Measurements from ENCODE around the gene NRG2.

DNA sequence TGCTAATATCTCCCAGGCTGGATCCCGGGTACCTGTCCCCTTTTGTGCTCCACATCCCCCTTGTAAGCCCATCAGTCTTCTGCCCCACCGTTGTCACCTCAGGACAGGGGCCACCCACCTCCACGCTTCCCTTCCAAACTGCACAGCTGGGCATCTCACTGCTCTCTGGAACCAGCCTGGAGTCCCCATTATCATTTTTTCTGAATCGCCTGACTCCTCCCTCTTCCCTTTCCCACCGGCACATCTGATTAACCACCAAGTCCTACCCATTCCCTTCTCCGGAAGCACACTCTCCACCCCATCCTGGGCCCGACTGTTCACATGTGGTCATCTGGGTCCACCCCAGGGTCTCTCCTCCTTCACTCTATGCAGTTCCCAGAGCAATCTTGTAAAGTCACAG is 193.6 kb downstream of the NRG2 start:
- TF ChIP-seq, protein P1, sequence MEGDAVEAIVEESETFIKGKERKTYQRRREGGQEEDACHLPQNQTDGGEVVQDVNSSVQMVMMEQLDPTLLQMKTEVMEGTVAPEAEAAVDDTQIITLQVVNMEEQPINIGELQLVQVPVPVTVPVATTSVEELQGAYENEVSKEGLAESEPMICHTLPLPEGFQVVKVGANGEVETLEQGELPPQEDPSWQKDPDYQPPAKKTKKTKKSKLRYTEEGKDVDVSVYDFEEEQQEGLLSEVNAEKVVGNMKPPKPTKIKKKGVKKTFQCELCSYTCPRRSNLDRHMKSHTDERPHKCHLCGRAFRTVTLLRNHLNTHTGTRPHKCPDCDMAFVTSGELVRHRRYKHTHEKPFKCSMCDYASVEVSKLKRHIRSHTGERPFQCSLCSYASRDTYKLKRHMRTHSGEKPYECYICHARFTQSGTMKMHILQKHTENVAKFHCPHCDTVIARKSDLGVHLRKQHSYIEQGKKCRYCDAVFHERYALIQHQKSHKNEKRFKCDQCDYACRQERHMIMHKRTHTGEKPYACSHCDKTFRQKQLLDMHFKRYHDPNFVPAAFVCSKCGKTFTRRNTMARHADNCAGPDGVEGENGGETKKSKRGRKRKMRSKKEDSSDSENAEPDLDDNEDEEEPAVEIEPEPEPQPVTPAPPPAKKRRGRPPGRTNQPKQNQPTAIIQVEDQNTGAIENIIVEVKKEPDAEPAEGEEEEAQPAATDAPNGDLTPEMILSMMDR (IDR thresholded peaks at IDR 0.05; ENCODE audit: low read depth, low read length, poor library complexity, severe bottlenecking): no peak
- TF ChIP-seq EZH2phosphoT487 (IDR thresholded peaks at IDR 0.05; ENCODE audit: borderline replicate concordance, low read length): no peak
